Esophagus squamous epithelium (tissue), 5 donors: Measurements from ENCODE around the gene MXD3. TPM values are rescaled to one million over a fixed set of nuclear protein-coding genes. Genes with fewer than 3 reads are reported as not detected.

Experiments used
- DNase-seq: peaks from one replicate; lab custom pipeline; 2025; lab: John Stamatoyannopoulos, UW
- H3K27ac ChIP-seq, 4 donors: fragments of 200-600 bp; sonication (generic); one replicate each; pipeline ENCODE4 v1.5.1; 2016 to 2019; ENCODE audit warnings: mild to moderate bottlenecking in 1 of 4
- H3K27me3 ChIP-seq, 4 donors: fragments of 200-600 bp; sonication (generic); 1 replicate in 3 of 4; 2 replicates in 1 of 4; pipeline versions ENCODE4 v1.5.1 to v1.6.0; 2017 to 2021; ENCODE audit warnings: antibody characterized with exemption in 1 of 4
- H3K36me3 ChIP-seq, 3 donors: fragments of 200-600 bp; sonication (generic); one replicate each; pipeline ENCODE4 v1.5.1; 2016 to 2019
- H3K4me1 ChIP-seq, 3 donors: fragments of 200-600 bp; sonication (generic); one replicate each; pipeline ENCODE4 v1.5.1; 2017 to 2019
- H3K4me3 ChIP-seq, 4 donors: fragments of 200-600 bp; sonication (generic); 1 replicate in 3 of 4; 2 replicates in 1 of 4; pipeline ENCODE4 v1.5.1; 2016 to 2019; ENCODE audit warnings: mild to moderate bottlenecking in 2 of 4, moderate library complexity in 1 of 4
- H3K9me3 ChIP-seq, 3 donors: fragments of 200-600 bp; sonication (generic); one replicate each; pipeline ENCODE4 v1.5.1; 2016 to 2019
- CTCF ChIP-seq, 6 experiments: fragments of 450-650 bp in 4 of 6; fragments of 200-600 bp in 2 of 6; sonication (generic) in 2 of 6; IDR thresholded peaks; one replicate each; pipeline ENCODE4 v1.5.1; 2016 to 2019; ENCODE audit warnings: antibody characterized with exemption in 6 of 6, mild to moderate bottlenecking in 4 of 6, moderate library complexity in 4 of 6
- POLR2A ChIP-seq, 4 donors: fragments of 450-650 bp; IDR thresholded peaks; one replicate each; pipeline ENCODE4 v1.6.1; 2017; ENCODE audit warnings: antibody characterized with exemption in 4 of 4, mild to moderate bottlenecking in 4 of 4, moderate library complexity in 3 of 4
- WGBS, 2 donors: methylation state at CpG; one replicate each; pipeline ENCODE4 v1.1.5; 2018; 5-methylcytosine and 5-hydroxymethylcytosine counted together
- intact Hi-C: fragments of 100-400 bp; cut with DNase I; formaldehyde crosslinking; loops from one replicate; pipeline ENCODE4 v1.15.0; 2022
- total RNA-seq, 4 donors: library from RNA; depleted of rRNA; stranded (reverse); fragments of >200 nt; gene quantifications; one replicate each; pipeline ENCODE4 v1.1.0, GENCODE V29; 2016
- donor health status: DM: yes; HTN: yes; CAD: no.

MXD3 gene
- total RNA-seq, 4 donors from 2014 or later, result 7.4 to 15.3 (median 9.5) TPM

- H3K27ac ChIP-seq, result peak overlapping the region; percentile 88 to 96 (median 90)
- peak overlapping the region; percentile 57 to 90 (median 70) for H3K4me3 ChIP-seq
- DNase-seq, result no peak
- H3K27me3 ChIP-seq, result no peaks in the 10 kb centered on the region
- peaks cover 0 to 39% (median 0%) of the 10 kb centered on the region in 3 donors for H3K36me3 ChIP-seq
- 13 to 23% methylated on average over 9 of the region's 19 CpGs for WGBS, 2 donors
- H3K9me3 ChIP-seq, result no peaks in the 10 kb centered on the region
- peaks cover 36 to 60% (median 36%) of the 10 kb centered on the region in 3 donors for H3K4me1 ChIP-seq
- TF ChIP-seq CTCF (IDR thresholded peaks at IDR 0.05) (no peak), POLR2A (IDR thresholded peaks at IDR 0.05) (no peak)
- intact Hi-C loops, result no loop called here
Measured at GRCh38 chr5:177350776-177351391, 39.2 kb upstream of the MXD3 start.

- H3K4me3 ChIP-seq, result peak overlapping the region; percentile 57 to 90 (median 70)
- H3K9me3 ChIP-seq, result no peaks in the 10 kb centered on the region
- TF ChIP-seq POLR2A (IDR thresholded peaks at IDR 0.05) (no peak), CTCF (IDR thresholded peaks at IDR 0.05) (no peak)
- DNase-seq, result no peak
- intact Hi-C loops, result no loop called here
- peak overlapping the region in 3 of 4 donors; percentile 88 to 96 (median 90) for H3K27ac ChIP-seq
- no peaks in the 10 kb centered on the region for H3K27me3 ChIP-seq
- peaks cover 0 to 50% (median 0%) of the 10 kb centered on the region in 3 donors for H3K36me3 ChIP-seq
- H3K4me1 ChIP-seq, result peaks cover 36 to 67% (median 39%) of the 10 kb centered on the region in 3 donors
- 40 to 61% methylated on average over 5 of the region's 5 CpGs for whole genome bisulfite sequencing, 2 donors
Measured at GRCh38 chr5:177349762-177350161, 38.1 kb upstream of the MXD3 start.

GRCh38 chr5:177349362-177349647 is 37.6 kb upstream of the MXD3 start:
- intact Hi-C loops, result no loop called here
- Histone ChIP-seq H3K4me3 (peak overlapping the region in 2 of 4 donors; percentile 67 to 90), H3K27me3 (no peaks in the 10 kb centered on the region), H3K36me3 (peaks cover 0 to 55% (median 0%) of the 10 kb centered on the region in 3 donors), H3K27ac (peak overlapping the region in 2 of 4 donors; percentile 90 to 96), H3K4me1 (peaks cover 36 to 69% (median 39%) of the 10 kb centered on the region in 3 donors), H3K9me3 (no peaks in the 10 kb centered on the region)
- DNase-seq, result no peak
- TF ChIP-seq CTCF (IDR thresholded peaks at IDR 0.05), result no peak
- no peak for TF ChIP-seq POLR2A (IDR thresholded peaks at IDR 0.05)
- 61 to 65% methylated on average over 3 of the region's 3 CpGs for WGBS, 2 donors

- no peaks in the 10 kb centered on the region for H3K9me3 ChIP-seq
- H3K4me3 ChIP-seq, result no peak overlapping the region
- DNase-seq, result no peak
- 85 to 86% methylated on average over 4 of the region's 4 CpGs for WGBS, 2 donors
- TF ChIP-seq CTCF (IDR thresholded peaks at IDR 0.05) (no peak), POLR2A (IDR thresholded peaks at IDR 0.05) (no peak)
- intact Hi-C loops, result no loop called here
- H3K4me1 ChIP-seq, result peaks cover 36 to 75% (median 39%) of the 10 kb centered on the region in 3 donors
- H3K27ac ChIP-seq, result peak overlapping the region in 1 of 4 donors; percentile 49
- no peaks in the 10 kb centered on the region for H3K27me3 ChIP-seq
- peaks cover 0 to 71% (median 0%) of the 10 kb centered on the region in 3 donors for H3K36me3 ChIP-seq
Measured at GRCh38 chr5:177347699-177348098, 36.0 kb upstream of the MXD3 start.

- Histone ChIP-seq H3K4me1 (peaks cover 34 to 68% (median 36%) of the 10 kb centered on the region in 3 donors), H3K27ac (peak overlapping the region in 2 of 4 donors; percentile 42 to 49), H3K9me3 (no peaks in the 10 kb centered on the region), H3K27me3 (no peaks in the 10 kb centered on the region), H3K36me3 (peaks cover 0 to 80% (median 0%) of the 10 kb centered on the region in 3 donors), H3K4me3 (no peak overlapping the region)
- TF ChIP-seq CTCF (IDR thresholded peaks at IDR 0.05) (no peak), POLR2A (IDR thresholded peaks at IDR 0.05) (no peak)
- WGBS, 2 donors, result 79 to 82% methylated on average over 4 of the region's 4 CpGs
- intact Hi-C loops, result no loop called here
- no peak for DNase-seq
Measured at GRCh38 chr5:177346820-177347219, 35.1 kb upstream of the MXD3 start.
